B cell (primary cell): ENCODE data around the gene VWCE.

Experiments used
- EZH2 ChIP-seq: IDR thresholded peaks from 2 replicates; pipeline ENCODE4 v1.6.1; 2012; ENCODE audit warnings: borderline replicate concordance, low read depth, mild to moderate bottlenecking, moderate library complexity, low read length; ENCODE audit not compliant: insufficient read depth, poor library complexity, severe bottlenecking
- TF ChIP-seq, protein P1 (sequence below): fragments of 200-600 bp; IDR thresholded peaks from one replicate; pipeline ENCODE4 v1.8.0; 2022; ENCODE audit warnings: antibody characterized with exemption, mild to moderate bottlenecking

DNA sequence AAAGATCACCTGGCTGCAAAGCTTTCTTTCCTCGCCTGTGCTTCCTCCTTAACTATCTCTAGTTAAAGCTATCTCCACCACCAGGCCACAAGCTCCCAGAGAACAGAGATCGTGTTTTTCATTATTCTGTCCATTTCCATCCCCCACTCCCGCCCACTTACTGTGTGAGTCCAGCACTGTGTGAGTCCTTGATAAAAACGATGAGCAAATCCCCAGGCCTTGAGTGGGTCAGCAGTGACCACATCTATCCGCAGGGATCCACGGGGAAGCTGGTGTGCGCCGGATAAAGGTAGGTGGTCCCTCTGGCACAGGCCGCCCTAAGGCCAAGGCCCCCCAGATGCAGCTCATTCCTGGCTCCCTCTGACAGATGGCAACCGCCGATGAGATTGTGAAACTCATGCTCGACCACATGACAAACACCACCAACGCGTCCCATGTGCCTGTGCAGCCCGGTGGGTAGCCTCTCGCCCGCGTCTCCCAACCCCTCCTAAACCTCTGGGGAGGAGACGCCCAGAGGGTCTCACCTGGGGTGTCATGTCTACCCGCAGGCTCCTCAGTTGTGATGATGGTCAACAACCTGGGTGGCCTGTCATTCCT is 47.2 kb upstream of the VWCE start:
- TF ChIP-seq, protein P1, sequence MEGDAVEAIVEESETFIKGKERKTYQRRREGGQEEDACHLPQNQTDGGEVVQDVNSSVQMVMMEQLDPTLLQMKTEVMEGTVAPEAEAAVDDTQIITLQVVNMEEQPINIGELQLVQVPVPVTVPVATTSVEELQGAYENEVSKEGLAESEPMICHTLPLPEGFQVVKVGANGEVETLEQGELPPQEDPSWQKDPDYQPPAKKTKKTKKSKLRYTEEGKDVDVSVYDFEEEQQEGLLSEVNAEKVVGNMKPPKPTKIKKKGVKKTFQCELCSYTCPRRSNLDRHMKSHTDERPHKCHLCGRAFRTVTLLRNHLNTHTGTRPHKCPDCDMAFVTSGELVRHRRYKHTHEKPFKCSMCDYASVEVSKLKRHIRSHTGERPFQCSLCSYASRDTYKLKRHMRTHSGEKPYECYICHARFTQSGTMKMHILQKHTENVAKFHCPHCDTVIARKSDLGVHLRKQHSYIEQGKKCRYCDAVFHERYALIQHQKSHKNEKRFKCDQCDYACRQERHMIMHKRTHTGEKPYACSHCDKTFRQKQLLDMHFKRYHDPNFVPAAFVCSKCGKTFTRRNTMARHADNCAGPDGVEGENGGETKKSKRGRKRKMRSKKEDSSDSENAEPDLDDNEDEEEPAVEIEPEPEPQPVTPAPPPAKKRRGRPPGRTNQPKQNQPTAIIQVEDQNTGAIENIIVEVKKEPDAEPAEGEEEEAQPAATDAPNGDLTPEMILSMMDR, result no peak
- no peak for TF ChIP-seq EZH2
